Neuron (in vitro differentiated cells): Measurements from ENCODE around the gene ADGRV1.

ENCODE experiments used
- H2AFZ ChIP-seq: one replicate; pipeline ENCODE4 v1.6.1; 2013; ENCODE audit warnings: low read depth, mild to moderate bottlenecking, inconsistent platforms, low read length, moderate library complexity
- H3K27me3 ChIP-seq: one replicate; pipeline ENCODE4 v1.6.1; 2013; ENCODE audit warnings: low read length; ENCODE audit not compliant: insufficient read depth
- H3K36me3 ChIP-seq: one replicate; pipeline ENCODE4 v1.6.1; 2013; ENCODE audit warnings: low read length; ENCODE audit not compliant: insufficient read depth
- H3K4me1 ChIP-seq: one replicate; pipeline ENCODE4 v1.6.1; 2013; ENCODE audit warnings: low read length; ENCODE audit not compliant: insufficient read depth
- H3K4me3 ChIP-seq: 2 replicates; pipeline ENCODE4 v1.5.1; 2013; ENCODE audit warnings: mild to moderate bottlenecking, low read length, moderate library complexity
- H3K9me3 ChIP-seq: one replicate; pipeline ENCODE4 v1.6.1; 2013; ENCODE audit warnings: low read length

The ADGRV1 gene

GRCh38 chr5:91077623-91078022 is 519.0 kb downstream of the ADGRV1 start:
- no peaks in the 10 kb centered on the region for H3K4me1 ChIP-seq
- H3K4me3 ChIP-seq = no peak overlapping the region
- H3K27me3 ChIP-seq = no peaks in the 10 kb centered on the region
- H3K36me3 ChIP-seq = peaks cover 11% of the 10 kb centered on the region
- H3K9me3 ChIP-seq = no peaks in the 10 kb centered on the region
- no peak overlapping the region for H2AFZ ChIP-seq

- H3K4me3 ChIP-seq = no peak overlapping the region
- H3K27me3 ChIP-seq = no peaks in the 10 kb centered on the region
- peaks cover 2% of the 10 kb centered on the region for H3K9me3 ChIP-seq
- no peaks in the 10 kb centered on the region for H3K4me1 ChIP-seq
- peaks cover 5% of the 10 kb centered on the region for H3K36me3 ChIP-seq
- no peak overlapping the region for H2AFZ ChIP-seq
Observed at GRCh38 chr5:91079037-91079436, 520.4 kb downstream of the ADGRV1 start.

GRCh38 chr5:91089758-91090157 is 531.2 kb downstream of the ADGRV1 start:
- H3K9me3 ChIP-seq = no peaks in the 10 kb centered on the region
- no peak overlapping the region for H3K4me3 ChIP-seq
- H3K27me3 ChIP-seq = no peaks in the 10 kb centered on the region
- H2AFZ ChIP-seq = no peak overlapping the region
- peaks cover 5% of the 10 kb centered on the region for H3K4me1 ChIP-seq
- peaks cover 4% of the 10 kb centered on the region for H3K36me3 ChIP-seq

GRCh38 chr5:91090995-91091394 is 532.4 kb downstream of the ADGRV1 start:
- H3K9me3 ChIP-seq = no peaks in the 10 kb centered on the region
- H3K4me3 ChIP-seq = no peak overlapping the region
- H3K27me3 ChIP-seq = no peaks in the 10 kb centered on the region
- no peak overlapping the region for H2AFZ ChIP-seq
- peaks cover 6% of the 10 kb centered on the region for H3K4me1 ChIP-seq
- peaks cover 4% of the 10 kb centered on the region for H3K36me3 ChIP-seq

GRCh38 chr5:91091471-91092234 is 533.1 kb downstream of the ADGRV1 start:
- Histone ChIP-seq H3K4me3 (no peak overlapping the region), H3K4me1 (peaks cover 11% of the 10 kb centered on the region), H3K27me3 (no peaks in the 10 kb centered on the region), H3K36me3 (peaks cover 4% of the 10 kb centered on the region), H3K9me3 (no peaks in the 10 kb centered on the region), H2AFZ (no peak overlapping the region)

GRCh38 chr5:91092859-91093783 is 534.5 kb downstream of the ADGRV1 start:
- Histone ChIP-seq H3K27me3 (no peaks in the 10 kb centered on the region), H3K36me3 (peaks cover 4% of the 10 kb centered on the region), H3K9me3 (no peaks in the 10 kb centered on the region), H2AFZ (no peak overlapping the region), H3K4me3 (no peak overlapping the region), H3K4me1 (peaks cover 12% of the 10 kb centered on the region)

- peaks cover 12% of the 10 kb centered on the region for H3K4me1 ChIP-seq
- no peaks in the 10 kb centered on the region for H3K27me3 ChIP-seq
- H3K9me3 ChIP-seq = no peaks in the 10 kb centered on the region
- no peak overlapping the region for H2AFZ ChIP-seq
- H3K4me3 ChIP-seq = no peak overlapping the region
- H3K36me3 ChIP-seq = peaks cover 4% of the 10 kb centered on the region
Observed at GRCh38 chr5:91095313-91095712, 536.7 kb downstream of the ADGRV1 start.

GRCh38 chr5:91095786-91096385 is 537.3 kb downstream of the ADGRV1 start:
- Histone ChIP-seq H2AFZ (no peak overlapping the region), H3K4me3 (no peak overlapping the region), H3K4me1 (peaks cover 12% of the 10 kb centered on the region), H3K36me3 (peaks cover 4% of the 10 kb centered on the region), H3K9me3 (no peaks in the 10 kb centered on the region), H3K27me3 (no peaks in the 10 kb centered on the region)

- no peak overlapping the region for H3K4me3 ChIP-seq
- peaks cover 8% of the 10 kb centered on the region for H3K36me3 ChIP-seq
- peaks cover 11% of the 10 kb centered on the region for H3K4me1 ChIP-seq
- H3K27me3 ChIP-seq = no peaks in the 10 kb centered on the region
- H3K9me3 ChIP-seq = no peaks in the 10 kb centered on the region
- no peak overlapping the region for H2AFZ ChIP-seq
Observed at GRCh38 chr5:91098541-91098940, 539.9 kb downstream of the ADGRV1 start.

GRCh38 chr5:91101600-91102379 is 543.2 kb downstream of the ADGRV1 start:
- H3K36me3 ChIP-seq = peaks cover 20% of the 10 kb centered on the region
- H3K4me3 ChIP-seq = no peak overlapping the region
- H3K9me3 ChIP-seq = peaks cover 6% of the 10 kb centered on the region
- H2AFZ ChIP-seq = no peak overlapping the region
- H3K27me3 ChIP-seq = no peaks in the 10 kb centered on the region
- peaks cover 4% of the 10 kb centered on the region for H3K4me1 ChIP-seq

- Histone ChIP-seq H3K9me3 (peaks cover 6% of the 10 kb centered on the region), H2AFZ (no peak overlapping the region), H3K27me3 (no peaks in the 10 kb centered on the region), H3K4me1 (peaks cover 7% of the 10 kb centered on the region), H3K4me3 (no peak overlapping the region), H3K36me3 (peaks cover 20% of the 10 kb centered on the region)
Observed at GRCh38 chr5:91103353-91104061, 544.9 kb downstream of the ADGRV1 start.

- H3K27me3 ChIP-seq = no peaks in the 10 kb centered on the region
Observed at GRCh38 chr5:91104062-91104448, 545.5 kb downstream of the ADGRV1 start.

More at GRCh38 chr5:91104062-91104448, 545.5 kb downstream of the ADGRV1 start:
- H3K4me3 ChIP-seq = no peak overlapping the region
- no peak overlapping the region for H2AFZ ChIP-seq
- peaks cover 6% of the 10 kb centered on the region for H3K9me3 ChIP-seq
- peaks cover 20% of the 10 kb centered on the region for H3K36me3 ChIP-seq
- H3K4me1 ChIP-seq = peaks cover 7% of the 10 kb centered on the region
